ENCODE measurements around the gene CHD8. TPM values are rescaled to one million over a fixed set of nuclear protein-coding genes. Genes with fewer than 3 reads are reported as not detected.

CHD8 gene
- total and polyA plus RNA-seq, 2 of the 13 experiments (the other 11 are each of a cell fraction or from before 2014, with no cell fraction given): 35.1 to 79.6 TPM

DNA sequence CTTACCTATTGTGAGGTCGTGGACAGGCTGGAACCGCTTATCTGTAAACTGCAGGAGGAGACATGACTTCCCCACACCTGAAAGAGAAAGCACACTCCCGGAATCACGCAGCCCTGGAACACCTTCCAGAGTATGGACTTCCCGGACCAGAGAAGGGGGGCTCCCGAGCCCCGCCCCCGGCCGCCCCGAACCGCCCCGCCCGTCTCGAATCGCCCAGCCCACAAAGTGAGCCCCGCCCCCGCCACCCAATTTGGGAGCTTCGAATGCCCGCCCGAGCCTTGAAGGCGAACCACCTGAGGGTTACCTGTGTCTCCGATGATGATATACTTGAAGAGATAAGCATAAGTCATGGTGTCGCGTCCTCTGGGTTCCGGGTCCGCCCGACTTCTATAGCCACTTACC is 20.6 kb upstream of the CHD8 start (continued):
- no peak for TF ChIP-seq NR2F6 (IDR thresholded peaks at IDR 0.05)
- peak; percentile 29; the same call in 1 of the 2 replicates for TF ChIP-seq NR2F6 (CRISPR knock-in tag; IDR thresholded peaks at IDR 0.05)
- TF ChIP-seq SUZ12 (IDR thresholded peaks at IDR 0.05; ENCODE audit: low read depth, low read length): no peak
- TF ChIP-seq ARNT2 (CRISPR knock-in tag; IDR thresholded peaks at IDR 0.05; ENCODE audit: low read depth): no peak
- TF ChIP-seq, protein P1, sequence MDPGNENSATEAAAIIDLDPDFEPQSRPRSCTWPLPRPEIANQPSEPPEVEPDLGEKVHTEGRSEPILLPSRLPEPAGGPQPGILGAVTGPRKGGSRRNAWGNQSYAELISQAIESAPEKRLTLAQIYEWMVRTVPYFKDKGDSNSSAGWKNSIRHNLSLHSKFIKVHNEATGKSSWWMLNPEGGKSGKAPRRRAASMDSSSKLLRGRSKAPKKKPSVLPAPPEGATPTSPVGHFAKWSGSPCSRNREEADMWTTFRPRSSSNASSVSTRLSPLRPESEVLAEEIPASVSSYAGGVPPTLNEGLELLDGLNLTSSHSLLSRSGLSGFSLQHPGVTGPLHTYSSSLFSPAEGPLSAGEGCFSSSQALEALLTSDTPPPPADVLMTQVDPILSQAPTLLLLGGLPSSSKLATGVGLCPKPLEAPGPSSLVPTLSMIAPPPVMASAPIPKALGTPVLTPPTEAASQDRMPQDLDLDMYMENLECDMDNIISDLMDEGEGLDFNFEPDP (CRISPR knock-in tag; conservative IDR thresholded peaks at IDR 0.05): no peak
- TF ChIP-seq ZNF772 (CRISPR knock-in tag; IDR thresholded peaks at IDR 0.05): no peak
- no peak for TF ChIP-seq TAF1 (CRISPR knock-in tag; IDR thresholded peaks at IDR 0.05)
- no peak for TF ChIP-seq TOE1 (CRISPR knock-in tag; IDR thresholded peaks at IDR 0.05)
- no peak for TF ChIP-seq ZNF777 (CRISPR knock-in tag; IDR thresholded peaks at IDR 0.05)
- TF ChIP-seq ZNF83 (CRISPR knock-in tag; IDR thresholded peaks at IDR 0.05; ENCODE audit: borderline replicate concordance): no peak
- TF ChIP-seq MED13 (CRISPR knock-in tag; IDR thresholded peaks at IDR 0.05): no peak
- no peak for TF ChIP-seq GZF1 (CRISPR knock-in tag; IDR thresholded peaks at IDR 0.05)
- TF ChIP-seq ZKSCAN8 (CRISPR knock-in tag; IDR thresholded peaks at IDR 0.05; ENCODE audit: borderline replicate concordance): no peak
- no peak for TF ChIP-seq MEIS1 (CRISPR knock-in tag; IDR thresholded peaks at IDR 0.05; ENCODE audit: borderline replicate concordance)
- TF ChIP-seq ZNF616 (CRISPR knock-in tag; IDR thresholded peaks at IDR 0.05; ENCODE audit: low read depth): no peak
- TF ChIP-seq, protein P2, sequence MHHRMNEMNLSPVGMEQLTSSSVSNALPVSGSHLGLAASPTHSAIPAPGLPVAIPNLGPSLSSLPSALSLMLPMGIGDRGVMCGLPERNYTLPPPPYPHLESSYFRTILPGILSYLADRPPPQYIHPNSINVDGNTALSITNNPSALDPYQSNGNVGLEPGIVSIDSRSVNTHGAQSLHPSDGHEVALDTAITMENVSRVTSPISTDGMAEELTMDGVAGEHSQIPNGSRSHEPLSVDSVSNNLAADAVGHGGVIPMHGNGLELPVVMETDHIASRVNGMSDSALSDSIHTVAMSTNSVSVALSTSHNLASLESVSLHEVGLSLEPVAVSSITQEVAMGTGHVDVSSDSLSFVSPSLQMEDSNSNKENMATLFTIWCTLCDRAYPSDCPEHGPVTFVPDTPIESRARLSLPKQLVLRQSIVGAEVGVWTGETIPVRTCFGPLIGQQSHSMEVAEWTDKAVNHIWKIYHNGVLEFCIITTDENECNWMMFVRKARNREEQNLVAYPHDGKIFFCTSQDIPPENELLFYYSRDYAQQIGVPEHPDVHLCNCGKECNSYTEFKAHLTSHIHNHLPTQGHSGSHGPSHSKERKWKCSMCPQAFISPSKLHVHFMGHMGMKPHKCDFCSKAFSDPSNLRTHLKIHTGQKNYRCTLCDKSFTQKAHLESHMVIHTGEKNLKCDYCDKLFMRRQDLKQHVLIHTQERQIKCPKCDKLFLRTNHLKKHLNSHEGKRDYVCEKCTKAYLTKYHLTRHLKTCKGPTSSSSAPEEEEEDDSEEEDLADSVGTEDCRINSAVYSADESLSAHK (CRISPR knock-in tag; IDR thresholded peaks at IDR 0.05; ENCODE audit: borderline replicate concordance): no peak
- no peak for TF ChIP-seq ZNF607 (CRISPR knock-in tag; IDR thresholded peaks at IDR 0.05; ENCODE audit: borderline replicate concordance)
- TF ChIP-seq PAX8 (CRISPR knock-in tag; IDR thresholded peaks at IDR 0.05; ENCODE audit: borderline replicate concordance): no peak
- TF ChIP-seq, protein P3, sequence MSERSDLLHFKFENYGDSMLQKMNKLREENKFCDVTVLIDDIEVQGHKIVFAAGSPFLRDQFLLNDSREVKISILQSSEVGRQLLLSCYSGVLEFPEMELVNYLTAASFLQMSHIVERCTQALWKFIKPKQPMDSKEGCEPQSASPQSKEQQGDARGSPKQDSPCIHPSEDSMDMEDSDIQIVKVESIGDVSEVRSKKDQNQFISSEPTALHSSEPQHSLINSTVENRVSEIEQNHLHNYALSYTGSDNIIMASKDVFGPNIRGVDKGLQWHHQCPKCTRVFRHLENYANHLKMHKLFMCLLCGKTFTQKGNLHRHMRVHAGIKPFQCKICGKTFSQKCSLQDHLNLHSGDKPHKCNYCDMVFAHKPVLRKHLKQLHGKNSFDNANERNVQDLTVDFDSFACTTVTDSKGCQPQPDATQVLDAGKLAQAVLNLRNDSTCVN (CRISPR knock-in tag; IDR thresholded peaks at IDR 0.05; ENCODE audit: borderline replicate concordance): no peak
- TF ChIP-seq, protein P4, sequence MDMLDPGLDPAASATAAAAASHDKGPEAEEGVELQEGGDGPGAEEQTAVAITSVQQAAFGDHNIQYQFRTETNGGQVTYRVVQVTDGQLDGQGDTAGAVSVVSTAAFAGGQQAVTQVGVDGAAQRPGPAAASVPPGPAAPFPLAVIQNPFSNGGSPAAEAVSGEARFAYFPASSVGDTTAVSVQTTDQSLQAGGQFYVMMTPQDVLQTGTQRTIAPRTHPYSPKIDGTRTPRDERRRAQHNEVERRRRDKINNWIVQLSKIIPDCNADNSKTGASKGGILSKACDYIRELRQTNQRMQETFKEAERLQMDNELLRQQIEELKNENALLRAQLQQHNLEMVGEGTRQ (IDR thresholded peaks at IDR 0.05; ENCODE audit: low read depth, low read length): no peak
- TF ChIP-seq, protein P4 (CRISPR knock-in tag; IDR thresholded peaks at IDR 0.05; ENCODE audit: borderline replicate concordance): no peak
- TF ChIP-seq, protein P5, sequence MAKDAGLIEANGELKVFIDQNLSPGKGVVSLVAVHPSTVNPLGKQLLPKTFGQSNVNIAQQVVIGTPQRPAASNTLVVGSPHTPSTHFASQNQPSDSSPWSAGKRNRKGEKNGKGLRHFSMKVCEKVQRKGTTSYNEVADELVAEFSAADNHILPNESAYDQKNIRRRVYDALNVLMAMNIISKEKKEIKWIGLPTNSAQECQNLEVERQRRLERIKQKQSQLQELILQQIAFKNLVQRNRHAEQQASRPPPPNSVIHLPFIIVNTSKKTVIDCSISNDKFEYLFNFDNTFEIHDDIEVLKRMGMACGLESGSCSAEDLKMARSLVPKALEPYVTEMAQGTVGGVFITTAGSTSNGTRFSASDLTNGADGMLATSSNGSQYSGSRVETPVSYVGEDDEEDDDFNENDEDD (CRISPR knock-in tag; IDR thresholded peaks at IDR 0.05; ENCODE audit: borderline replicate concordance): no peak
- no peak for TF ChIP-seq HES4 (CRISPR knock-in tag; IDR thresholded peaks at IDR 0.05; ENCODE audit: borderline replicate concordance)
- no peak for TF ChIP-seq CBX1 (IDR thresholded peaks at IDR 0.05; ENCODE audit: low read depth)
- peak; percentile 48 for TF ChIP-seq TEAD3 (CRISPR knock-in tag; optimal IDR thresholded peaks at IDR 0.05; ENCODE audit: borderline replicate concordance)
